K562 (cell line): ENCODE results near the gene THUMPD1. TPM values are rescaled to one million over a fixed set of nuclear protein-coding genes. Genes with fewer than 3 reads are reported as not detected.
A peak's percentile ranks its signal among the peaks of the same experiment; 100 is the strongest.

Source experiments
- ETV5 ChIP-seq: sonication (generic); formaldehyde crosslinking; IDR thresholded peaks from 2 replicates; pipeline ENCODE4 v1.4.0; 2020; ENCODE audit warnings: low read depth, mild to moderate bottlenecking, missing genetic modification reagents
- FOXA3 ChIP-seq, 2 experiments: fragments of 450-650 bp in 1 of 2; sonication (generic) in 1 of 2; formaldehyde crosslinking; IDR thresholded peaks in 1 of 2; conservative IDR thresholded peaks in 1 of 2; 2 replicates each; pipeline versions ENCODE4 v1.4.0 to v1.8.0; 2020 to 2022; ENCODE audit warnings: mild to moderate bottlenecking in 2 of 2, missing genetic modification reagents in 1 of 2
- GABPB1 ChIP-seq: sonication (generic); formaldehyde crosslinking; IDR thresholded peaks from 2 replicates; pipeline ENCODE4 v1.8.0; 2022; ENCODE audit warnings: mild to moderate bottlenecking, missing genetic modification reagents
- GABPB2 ChIP-seq: fragments of 250-450 bp; sonication (Bioruptor Pico); conservative IDR thresholded peaks from 2 replicates; pipeline ENCODE4 v1.5.1; 2021; ENCODE audit warnings: mild to moderate bottlenecking
- GATA2 ChIP-seq: sonication (generic); formaldehyde crosslinking; IDR thresholded peaks from 2 replicates; pipeline ENCODE4 v1.4.0; 2020; ENCODE audit warnings: mild to moderate bottlenecking, missing genetic modification reagents
- HIVEP1 ChIP-seq: fragments of 250-450 bp; sonication (Bioruptor Pico); IDR thresholded peaks from 2 replicates; pipeline ENCODE4 v1.4.0; 2020; ENCODE audit warnings: mild to moderate bottlenecking
- KLF6 ChIP-seq: fragments of 250-450 bp; sonication (Bioruptor Pico); IDR thresholded peaks from 2 replicates; pipeline ENCODE4 v1.4.0; 2020; ENCODE audit warnings: mild to moderate bottlenecking, moderate library complexity, borderline replicate concordance
- LEF1 ChIP-seq: fragments of 450-650 bp; IDR thresholded peaks from 2 replicates; pipeline ENCODE4 v1.6.1; 2016; ENCODE audit warnings: mild to moderate bottlenecking
- MECOM ChIP-seq: fragments of 250-450 bp; sonication (Bioruptor Pico); IDR thresholded peaks from 2 replicates; pipeline ENCODE4 v1.8.0; 2022; ENCODE audit warnings: inconsistent platforms
- MIER1 ChIP-seq: fragments of 450-650 bp; IDR thresholded peaks from 2 replicates; pipeline ENCODE4 v1.6.1; 2016; ENCODE audit warnings: antibody characterized with exemption, mild to moderate bottlenecking, low read depth
- NUFIP1 ChIP-seq: fragments of 450-650 bp; IDR thresholded peaks from 2 replicates; pipeline ENCODE4 v1.6.1; 2018; ENCODE audit not compliant: partially characterized antibody
- PHB2 ChIP-seq: fragments of 450-650 bp; IDR thresholded peaks from 2 replicates; pipeline ENCODE4 v1.6.1; 2017; ENCODE audit warnings: low read depth
- POLR3A ChIP-seq: IDR thresholded peaks from 2 replicates; pipeline ENCODE4 v1.6.1; 2011; ENCODE audit warnings: borderline replicate concordance, mild to moderate bottlenecking, moderate library complexity; ENCODE audit not compliant: insufficient read length, insufficient read depth; ENCODE audit errors: extremely low read depth
- PRMT5 ChIP-seq: sonication (generic); formaldehyde crosslinking; IDR thresholded peaks from 2 replicates; pipeline ENCODE4 v1.5.0; 2020; ENCODE audit warnings: missing genetic modification reagents
- SRSF1 ChIP-seq: fragments of 200-400 bp; formaldehyde crosslinking; IDR thresholded peaks from 2 replicates; pipeline ENCODE4 v1.6.1; 2017; ENCODE audit warnings: mild to moderate bottlenecking, low read depth, low read length, moderate library complexity
- SRSF3 ChIP-seq: fragments of 200-400 bp; formaldehyde crosslinking; IDR thresholded peaks from 2 replicates; pipeline ENCODE4 v1.6.1; 2016; ENCODE audit warnings: mild to moderate bottlenecking, low read length, moderate library complexity; ENCODE audit not compliant: insufficient read depth
- TAF7 ChIP-seq: fragments of 450-650 bp; IDR thresholded peaks from 2 replicates; pipeline ENCODE4 v1.6.1; 2016; ENCODE audit warnings: missing genetic modification characterization, missing compliant biosample characterization
- TBL1XR1 ChIP-seq, 2 experiments: IDR thresholded peaks; 2 replicates each; pipeline ENCODE4 v1.6.1; 2012; ENCODE audit warnings: improper control_type of control experiment in 2 of 2, low read length in 2 of 2, mild to moderate bottlenecking in 1 of 2
- TCF3 ChIP-seq: sonication (generic); formaldehyde crosslinking; IDR thresholded peaks from 2 replicates; pipeline ENCODE4 v1.4.0; 2020; ENCODE audit warnings: mild to moderate bottlenecking, missing genetic modification reagents
- TEAD1 ChIP-seq, 2 experiments: fragments of 450-650 bp in 1 of 2; sonication (generic) in 1 of 2; formaldehyde crosslinking; IDR thresholded peaks; 2 replicates each; pipeline versions ENCODE4 v1.4.0 to v1.8.0; 2020 to 2022; ENCODE audit warnings: mild to moderate bottlenecking in 2 of 2, missing genetic modification reagents in 1 of 2
- XRCC5 ChIP-seq: fragments of 200-400 bp; formaldehyde crosslinking; IDR thresholded peaks from 2 replicates; pipeline ENCODE4 v1.6.1; 2017; ENCODE audit warnings: low read depth, mild to moderate bottlenecking, low read length
- ZNF146 ChIP-seq: IDR thresholded peaks from one replicate; pipeline ENCODE4 v1.6.1; 2018; ENCODE audit warnings: missing compliant biosample characterization; ENCODE audit not compliant: unreplicated experiment
- ZNF232 ChIP-seq: sonication (generic); formaldehyde crosslinking; IDR thresholded peaks from 2 replicates; pipeline ENCODE4 v1.8.0; 2022; ENCODE audit warnings: mild to moderate bottlenecking, missing genetic modification reagents
- polyA plus RNA-seq, 8 experiments: library from polyadenylated mRNA; depleted of rRNA in 4 of 8; stranded (reverse) in 5 of 8; unstranded in 3 of 8; fragments of >200 nt; fragmentation: Nextera tagmentation in 2 of 8; fragmentation: Illumina TruSeq in 1 of 8; extraction: Ambion mirVana in 2 of 8; extraction: Trizol in 1 of 8; gene quantifications; 2 replicates each; pipeline versions ENCODE4 v1.2.1 to v1.2.3, GENCODE V29; 2011 to 2014; ENCODE audit warnings: inconsistent platforms in 1 of 8, missing spikeins in 1 of 8
- total RNA-seq, 7 experiments: library from RNA; depleted of rRNA in 6 of 7; stranded (reverse); fragments of >200 nt in 6 of 7; fragmentation: Illumina TruSeq in 2 of 7; extraction: Trizol in 2 of 7; gene quantifications; 2 replicates each; pipeline versions ENCODE4 v1.2.1 to v1.2.3, GENCODE V29; 2011 to 2021; ENCODE audit warnings: low replicate concordance in 1 of 7
- TF ChIP-seq, protein P1 (sequence below): fragments of 450-650 bp; formaldehyde crosslinking; IDR thresholded peaks from 2 replicates; pipeline ENCODE4 v1.4.0; 2020; ENCODE audit warnings: mild to moderate bottlenecking
- TF ChIP-seq, protein P2 (sequence below): sonication (generic); formaldehyde crosslinking; IDR thresholded peaks from 2 replicates; pipeline ENCODE4 v1.4.0; 2020; ENCODE audit warnings: mild to moderate bottlenecking, missing genetic modification reagents
- TF ChIP-seq, protein P3 (sequence below): sonication (generic); IDR thresholded peaks from 2 replicates; pipeline ENCODE4 v1.6.1; 2016

The THUMPD1 gene
- total and polyA plus RNA-seq, 9 of the 15 experiments (the other 6 are each of a cell fraction or from before 2014, with no cell fraction given): 37.8 to 101 (median 56.8) TPM

DNA sequence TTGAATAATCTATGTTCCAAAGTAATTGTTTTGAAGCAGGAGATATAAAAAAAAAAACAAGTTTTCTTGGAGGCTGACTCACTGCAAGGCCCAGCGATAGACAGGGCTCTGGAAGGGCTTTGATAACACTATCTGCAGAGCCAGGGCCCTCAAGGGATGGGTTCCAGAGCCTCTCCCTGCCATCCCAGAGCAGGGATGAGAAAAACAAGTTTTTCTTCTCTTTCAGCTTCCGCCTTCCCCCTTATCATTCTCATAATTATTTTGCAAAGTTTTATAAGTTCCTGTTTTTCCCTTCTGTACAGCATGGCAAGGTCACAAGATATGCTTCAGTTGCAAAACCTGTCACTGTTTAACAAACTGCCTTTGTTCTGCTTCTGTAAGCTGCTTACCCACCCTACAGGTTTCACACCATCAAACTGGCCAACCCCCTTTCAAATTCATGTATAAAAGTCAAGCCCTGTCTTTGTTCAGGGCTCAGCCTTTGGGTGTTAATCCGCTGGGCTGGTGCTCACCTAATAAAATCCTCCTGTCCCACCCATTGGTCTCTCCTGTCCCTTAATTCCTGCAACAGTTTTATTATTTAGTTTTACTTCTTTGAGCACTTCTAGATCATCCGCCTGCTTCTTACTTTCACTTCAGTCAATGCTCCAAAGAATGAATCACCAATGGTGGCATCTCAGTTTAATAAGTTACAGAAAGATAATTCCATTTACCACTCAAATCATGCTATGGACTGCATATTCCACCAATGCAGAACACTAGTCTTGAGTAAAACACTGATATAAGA is 5.6 kb upstream of the THUMPD1 start (continued):
- TF ChIP-seq, protein P1, sequence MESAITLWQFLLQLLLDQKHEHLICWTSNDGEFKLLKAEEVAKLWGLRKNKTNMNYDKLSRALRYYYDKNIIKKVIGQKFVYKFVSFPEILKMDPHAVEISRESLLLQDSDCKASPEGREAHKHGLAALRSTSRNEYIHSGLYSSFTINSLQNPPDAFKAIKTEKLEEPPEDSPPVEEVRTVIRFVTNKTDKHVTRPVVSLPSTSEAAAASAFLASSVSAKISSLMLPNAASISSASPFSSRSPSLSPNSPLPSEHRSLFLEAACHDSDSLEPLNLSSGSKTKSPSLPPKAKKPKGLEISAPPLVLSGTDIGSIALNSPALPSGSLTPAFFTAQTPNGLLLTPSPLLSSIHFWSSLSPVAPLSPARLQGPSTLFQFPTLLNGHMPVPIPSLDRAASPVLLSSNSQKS (CRISPR knock-in tag): 0 out of 2 replicates have a peak, but pooled peaks have one; percentile 10
- no peak for TF ChIP-seq TEAD1 (CRISPR knock-in tag; IDR thresholded peaks at IDR 0.05)
- TF ChIP-seq SRSF3: no peak
- peak; percentile 94 for TF ChIP-seq GATA2 (CRISPR knock-in tag)
- peak; percentile 66; the same call in 1 of the 2 replicates for TF ChIP-seq HIVEP1 (CRISPR knock-in tag)
- no peak for TF ChIP-seq GABPB2 (CRISPR knock-in tag)
- TF ChIP-seq ZNF146 (CRISPR knock-in tag): no peak
- TF ChIP-seq POLR3A: no peak
- TF ChIP-seq MECOM (CRISPR knock-in tag): 0 out of 2 replicates have a peak, but pooled peaks have one; percentile 26
- TF ChIP-seq TCF3: peak; percentile 98
- no peak for TF ChIP-seq SRSF1
- TF ChIP-seq, protein P2, sequence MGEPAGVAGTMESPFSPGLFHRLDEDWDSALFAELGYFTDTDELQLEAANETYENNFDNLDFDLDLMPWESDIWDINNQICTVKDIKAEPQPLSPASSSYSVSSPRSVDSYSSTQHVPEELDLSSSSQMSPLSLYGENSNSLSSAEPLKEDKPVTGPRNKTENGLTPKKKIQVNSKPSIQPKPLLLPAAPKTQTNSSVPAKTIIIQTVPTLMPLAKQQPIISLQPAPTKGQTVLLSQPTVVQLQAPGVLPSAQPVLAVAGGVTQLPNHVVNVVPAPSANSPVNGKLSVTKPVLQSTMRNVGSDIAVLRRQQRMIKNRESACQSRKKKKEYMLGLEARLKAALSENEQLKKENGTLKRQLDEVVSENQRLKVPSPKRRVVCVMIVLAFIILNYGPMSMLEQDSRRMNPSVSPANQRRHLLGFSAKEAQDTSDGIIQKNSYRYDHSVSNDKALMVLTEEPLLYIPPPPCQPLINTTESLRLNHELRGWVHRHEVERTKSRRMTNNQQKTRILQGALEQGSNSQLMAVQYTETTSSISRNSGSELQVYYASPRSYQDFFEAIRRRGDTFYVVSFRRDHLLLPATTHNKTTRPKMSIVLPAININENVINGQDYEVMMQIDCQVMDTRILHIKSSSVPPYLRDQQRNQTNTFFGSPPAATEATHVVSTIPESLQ (CRISPR knock-in tag): peak; percentile 41; the same call in 1 of the 2 replicates
- peak in 1 of 2 experiments; percentile 94; a peak in 3 of 4 replicates for TF ChIP-seq TBL1XR1 (IDR thresholded peaks at IDR 0.05; ENCODE audit: low read length in 2 of 2)
- peak in 1 of 2 experiments; percentile 14; a peak in 1 of 4 replicates for TF ChIP-seq FOXA3 (CRISPR knock-in tag; conservative IDR thresholded peaks at IDR 0.05 in 1 of 2, IDR thresholded peaks at IDR 0.05 in 1 of 2)
- TF ChIP-seq ETV5 (CRISPR knock-in tag): peak; percentile 75
- no peak; the same call in 1 of the 2 replicates for TF ChIP-seq LEF1
- TF ChIP-seq MIER1: peak; percentile 58; the same call in 1 of the 2 replicates
- TF ChIP-seq ZNF232 (CRISPR knock-in tag): no peak
- TF ChIP-seq KLF6 (CRISPR knock-in tag): peak; percentile 15; the same call in 1 of the 2 replicates
- peak; percentile 48; the same call in 1 of the 2 replicates for TF ChIP-seq GABPB1 (CRISPR knock-in tag)
- TF ChIP-seq PHB2: peak; percentile 88
- no peak for TF ChIP-seq TAF7 (tag)
- TF ChIP-seq NUFIP1: no peak
- TF ChIP-seq, protein P3, sequence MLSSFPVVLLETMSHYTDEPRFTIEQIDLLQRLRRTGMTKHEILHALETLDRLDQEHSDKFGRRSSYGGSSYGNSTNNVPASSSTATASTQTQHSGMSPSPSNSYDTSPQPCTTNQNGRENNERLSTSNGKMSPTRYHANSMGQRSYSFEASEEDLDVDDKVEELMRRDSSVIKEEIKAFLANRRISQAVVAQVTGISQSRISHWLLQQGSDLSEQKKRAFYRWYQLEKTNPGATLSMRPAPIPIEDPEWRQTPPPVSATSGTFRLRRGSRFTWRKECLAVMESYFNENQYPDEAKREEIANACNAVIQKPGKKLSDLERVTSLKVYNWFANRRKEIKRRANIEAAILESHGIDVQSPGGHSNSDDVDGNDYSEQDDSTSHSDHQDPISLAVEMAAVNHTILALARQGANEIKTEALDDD: 0 out of 2 replicates have a peak, but pooled peaks have one; percentile 32
- TF ChIP-seq PRMT5 (CRISPR knock-in tag): no peak
- peak; percentile 73; the same call in 1 of the 2 replicates for TF ChIP-seq XRCC5
